HepG2 (cell line): Measurements from ENCODE around the gene MRPL39. TPM values are rescaled to one million over a fixed set of nuclear protein-coding genes. Genes with fewer than 3 reads are reported as not detected.

Source experiments
- ATAC-seq: fragments of 200-7000 bp; cut with Tn5 transposase; 3 replicates; pipeline ENCODE4 v1.9.1; 2020; ENCODE audit warnings: mild to moderate bottlenecking, moderate library complexity
- BruUV-seq: library from RNA; stranded (reverse); fragments of 400-500 nt; replicated peaks from 2 replicates; lab custom pipeline; 2021; lab: Mats Ljungman, UMichigan
- CTCF ChIA-PET: fragments of 300-600 bp; formaldehyde crosslinking; extraction: SDS; loops from one replicate; lab custom pipeline; 2021; ENCODE audit warnings: low total read pairs, inconsistent platforms, low intra/inter-chr PET ratio; lab: Yijun Ruan, JAX
- POLR2A ChIA-PET: fragments of 350-600 bp; sonication (Branson Sonifier 250); formaldehyde crosslinking; loops from one replicate; lab custom pipeline; 2020; ENCODE audit warnings: antibody characterized with exemption, inconsistent platforms; lab: Yijun Ruan, JAX
- DNase-seq: peaks from one replicate; pipeline ENCODE4 v3.0.0-alpha.2; 2015; ENCODE audit warnings: low spot score
- FAIRE-seq: peaks from 3 replicates; lab custom pipeline; 2011; peaks lifted over from hg19 to GRCh38; lab: Jason Lieb, UNC
- H2AFZ ChIP-seq: one replicate; pipeline ENCODE4 v1.6.1; 2011; ENCODE audit warnings: low read length, inconsistent platforms
- H3K27ac ChIP-seq: fragments of 300-600 bp; 3 replicates; pipeline ENCODE4 v1.8.0; 2011; ENCODE audit warnings: mixed run types, mild to moderate bottlenecking, mixed read lengths, low read length, inconsistent platforms; ENCODE audit not compliant: insufficient read depth; ENCODE audit errors: extremely low read length
- H3K27me3 ChIP-seq, 2 experiments: fragments of 200-600 bp in 1 of 2; 2 replicates in 1 of 2; 3 replicates in 1 of 2; pipeline versions ENCODE4 v1.6.0 to v1.8.0; 2011; ENCODE audit warnings: low read length in 2 of 2, mild to moderate bottlenecking in 2 of 2, moderate library complexity in 2 of 2, inconsistent platforms in 1 of 2; ENCODE audit not compliant: insufficient read depth in 2 of 2, control insufficient read depth in 1 of 2
- H3K36me3 ChIP-seq, 2 experiments: fragments of 200-600 bp in 1 of 2; replicated peaks in 1 of 2; 2 replicates in 1 of 2; 3 replicates in 1 of 2; pipeline versions ENCODE4 v1.5.1 to v1.8.0; 2011; ENCODE audit warnings: low read length in 2 of 2, inconsistent platforms in 1 of 2; ENCODE audit not compliant: insufficient read depth in 2 of 2, control insufficient read depth in 1 of 2
- H3K4me1 ChIP-seq: 2 replicates; pipeline ENCODE4 v1.5.1; 2012; ENCODE audit warnings: low read length, inconsistent platforms; ENCODE audit not compliant: insufficient read depth
- H3K4me2 ChIP-seq: 2 replicates; pipeline ENCODE4 v1.6.0; 2011; ENCODE audit warnings: low read depth, low read length, inconsistent platforms
- H3K4me3 ChIP-seq, 3 experiments: fragments of 200-600 bp in 1 of 3; sonication (generic), shearing (Covaris generic) in 1 of 3; replicated peaks in 1 of 3; 2 replicates each; pipeline ENCODE4 v1.5.1; 2011 to 2016; ENCODE audit warnings: low read length in 3 of 3, inconsistent platforms in 2 of 3, low read depth in 2 of 3, mild to moderate bottlenecking in 2 of 3, control low read depth in 1 of 3, mixed read lengths in 1 of 3; ENCODE audit not compliant: insufficient read depth in 1 of 3
- H3K79me2 ChIP-seq: one replicate; pipeline ENCODE4 v1.6.1; 2011; ENCODE audit warnings: low read length, inconsistent platforms; ENCODE audit not compliant: insufficient read depth
- H3K9ac ChIP-seq: 2 replicates; pipeline ENCODE4 v1.6.0; 2011; ENCODE audit warnings: mild to moderate bottlenecking, low read depth, low read length, inconsistent platforms; ENCODE audit not compliant: insufficient read depth
- H3K9me3 ChIP-seq: 2 replicates; pipeline ENCODE4 v1.5.1; 2012; ENCODE audit warnings: mild to moderate bottlenecking, low read length
- H4K20me1 ChIP-seq: 2 replicates; pipeline ENCODE4 v1.6.0; 2011; ENCODE audit warnings: inconsistent platforms, mild to moderate bottlenecking, low read length, moderate library complexity; ENCODE audit not compliant: insufficient read depth
- BRCA1 ChIP-seq: sonication (generic); formaldehyde crosslinking; IDR thresholded peaks from 2 replicates; pipeline ENCODE4 v1.4.0; 2020; ENCODE audit warnings: missing genetic modification reagents
- DNMT1 ChIP-seq: sonication (generic); formaldehyde crosslinking; IDR thresholded peaks from 2 replicates; pipeline ENCODE4 v1.5.1; 2020; ENCODE audit warnings: mild to moderate bottlenecking, missing genetic modification reagents
- FOXK1 ChIP-seq: sonication (generic); formaldehyde crosslinking; IDR thresholded peaks from 2 replicates; pipeline ENCODE4 v1.4.0; 2020; ENCODE audit warnings: low read depth, missing genetic modification reagents, borderline replicate concordance
- HOXD1 ChIP-seq: sonication (generic); formaldehyde crosslinking; IDR thresholded peaks from 2 replicates; pipeline ENCODE4 v1.5.0; 2020; ENCODE audit warnings: missing genetic modification reagents
- NFKB2 ChIP-seq: sonication (generic); formaldehyde crosslinking; IDR thresholded peaks from 2 replicates; pipeline ENCODE4 v1.4.0; 2020; ENCODE audit warnings: missing genetic modification reagents, borderline replicate concordance
- SATB2 ChIP-seq: sonication (generic); formaldehyde crosslinking; IDR thresholded peaks from 2 replicates; pipeline ENCODE4 v1.5.0; 2020; ENCODE audit warnings: missing genetic modification reagents
- WGBS: methylation state at CpG from one replicate; pipeline ENCODE4 v1.1.6; 2017; ENCODE audit warnings: low lambda C conversion rate; 5-methylcytosine and 5-hydroxymethylcytosine counted together
- in situ Hi-C: cut with HindIII; loops from 2 replicates; pipeline ENCODE4 v1.10.0; 2017; ENCODE audit warnings: low pct_unique_long_range_greater_than_20kb; ENCODE audit not compliant: extremely low pct_ligation_motif_present
- intact Hi-C: fragments of 100-400 bp; cut with micrococcal nuclease; formaldehyde crosslinking; loops from one replicate; pipeline ENCODE4 v1.10.0; 2022; ENCODE audit not compliant: unreplicated experiment
- polyA plus RNA-seq, 8 experiments: library from polyadenylated mRNA; depleted of rRNA in 3 of 8; stranded (reverse) in 7 of 8; unstranded in 1 of 8; fragments of >200 nt; fragmentation: Illumina TruSeq in 4 of 8; extraction: Trizol in 4 of 8; gene quantifications; 2 replicates each; pipeline versions ENCODE4 v1.2.1 to v1.2.3, GENCODE V29; 2011 to 2016; ENCODE audit warnings: low read depth in 4 of 8, missing spikeins in 1 of 8, mixed read lengths in 1 of 8; ENCODE audit not compliant: insufficient read depth in 1 of 8
- total RNA-seq, 5 experiments: library from RNA; depleted of rRNA; stranded (reverse); fragments of >200 nt; fragmentation: Illumina TruSeq; extraction: Trizol; gene quantifications; 2 replicates each; pipeline ENCODE4 v1.2.3, GENCODE V29; 2016; ENCODE audit warnings: low read depth in 1 of 5
- TF ChIP-seq, protein P1 (sequence below): sonication (generic); formaldehyde crosslinking; IDR thresholded peaks from 2 replicates; pipeline ENCODE4 v1.5.1; 2020; ENCODE audit warnings: mild to moderate bottlenecking, moderate library complexity, missing genetic modification reagents
- TF ChIP-seq, protein P2 (sequence below): sonication (generic); formaldehyde crosslinking; IDR thresholded peaks from 2 replicates; pipeline ENCODE4 v1.4.0; 2020; ENCODE audit warnings: missing genetic modification reagents

Gene MRPL39
- total and polyA plus RNA-seq, 2 of the 13 experiments (the other 11 are each of a cell fraction or from before 2014, with no cell fraction given): 29.1 to 91.2 TPM

DNA sequence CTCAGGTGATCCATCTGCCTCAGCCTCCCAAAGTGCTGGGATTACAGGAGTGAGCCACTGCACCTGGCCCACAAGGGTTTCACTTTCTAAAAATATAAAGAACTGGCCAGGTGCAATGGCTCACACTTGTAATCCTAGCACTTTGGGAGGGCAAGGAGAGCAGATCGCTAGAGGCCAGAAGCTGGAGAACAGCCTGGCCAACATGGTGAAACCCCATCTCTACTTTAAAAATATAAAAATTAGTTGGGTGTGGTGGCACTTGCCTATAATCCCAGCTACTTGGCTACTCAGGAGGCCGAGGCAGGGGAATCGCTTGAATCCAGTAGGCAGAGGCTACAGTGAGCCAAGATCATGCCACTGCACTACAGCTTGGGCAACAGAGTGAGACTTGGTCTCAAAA is 25.7 kb downstream of the MRPL39 start:
- Histone ChIP-seq H3K9ac (no peak overlapping the region), H2AFZ (no peak overlapping the region), H3K27ac (no peak overlapping the region), H3K36me3 (peaks cover 5 to 11% of the 10 kb centered on the region in 2 experiments; a peak in 3 of 5 replicates), H3K9me3 (no peaks in the 10 kb centered on the region), H4K20me1 (no peaks in the 10 kb centered on the region), H3K4me1 (no peaks in the 10 kb centered on the region), H3K4me3 (no peak overlapping the region), H3K79me2 (no peaks in the 10 kb centered on the region), H3K27me3 (no peaks in the 10 kb centered on the region), H3K4me2 (no peak overlapping the region)
- CTCF ChIA-PET: no interaction called here
- intact Hi-C loops (no loop called here), in situ Hi-C loops (no loop called here)
- WGBS: 100% methylated on average over 3 of the region's 3 CpGs
- POLR2A ChIA-PET: no interaction called here
- DNase-seq (no peak), FAIRE-seq (no peak), ATAC-seq (no peak)
- BruUV-seq: no TSS peak
- TF ChIP-seq, protein P1, sequence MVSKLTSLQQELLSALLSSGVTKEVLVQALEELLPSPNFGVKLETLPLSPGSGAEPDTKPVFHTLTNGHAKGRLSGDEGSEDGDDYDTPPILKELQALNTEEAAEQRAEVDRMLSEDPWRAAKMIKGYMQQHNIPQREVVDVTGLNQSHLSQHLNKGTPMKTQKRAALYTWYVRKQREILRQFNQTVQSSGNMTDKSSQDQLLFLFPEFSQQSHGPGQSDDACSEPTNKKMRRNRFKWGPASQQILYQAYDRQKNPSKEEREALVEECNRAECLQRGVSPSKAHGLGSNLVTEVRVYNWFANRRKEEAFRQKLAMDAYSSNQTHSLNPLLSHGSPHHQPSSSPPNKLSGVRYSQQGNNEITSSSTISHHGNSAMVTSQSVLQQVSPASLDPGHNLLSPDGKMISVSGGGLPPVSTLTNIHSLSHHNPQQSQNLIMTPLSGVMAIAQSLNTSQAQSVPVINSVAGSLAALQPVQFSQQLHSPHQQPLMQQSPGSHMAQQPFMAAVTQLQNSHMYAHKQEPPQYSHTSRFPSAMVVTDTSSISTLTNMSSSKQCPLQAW (CRISPR knock-in tag): no peak
- TF ChIP-seq HOXD1 (CRISPR knock-in tag) (no peak), NFKB2 (CRISPR knock-in tag) (no peak), FOXK1 (no peak), BRCA1 (no peak), SATB2 (CRISPR knock-in tag) (no peak), DNMT1 (CRISPR knock-in tag) (no peak)
- TF ChIP-seq, protein P2, sequence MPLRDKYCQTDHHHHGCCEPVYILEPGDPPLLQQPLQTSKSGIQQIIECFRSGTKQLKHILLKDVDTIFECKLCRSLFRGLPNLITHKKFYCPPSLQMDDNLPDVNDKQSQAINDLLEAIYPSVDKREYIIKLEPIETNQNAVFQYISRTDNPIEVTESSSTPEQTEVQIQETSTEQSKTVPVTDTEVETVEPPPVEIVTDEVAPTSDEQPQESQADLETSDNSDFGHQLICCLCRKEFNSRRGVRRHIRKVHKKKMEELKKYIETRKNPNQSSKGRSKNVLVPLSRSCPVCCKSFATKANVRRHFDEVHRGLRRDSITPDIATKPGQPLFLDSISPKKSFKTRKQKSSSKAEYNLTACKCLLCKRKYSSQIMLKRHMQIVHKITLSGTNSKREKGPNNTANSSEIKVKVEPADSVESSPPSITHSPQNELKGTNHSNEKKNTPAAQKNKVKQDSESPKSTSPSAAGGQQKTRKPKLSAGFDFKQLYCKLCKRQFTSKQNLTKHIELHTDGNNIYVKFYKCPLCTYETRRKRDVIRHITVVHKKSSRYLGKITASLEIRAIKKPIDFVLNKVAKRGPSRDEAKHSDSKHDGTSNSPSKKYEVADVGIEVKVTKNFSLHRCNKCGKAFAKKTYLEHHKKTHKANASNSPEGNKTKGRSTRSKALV (CRISPR knock-in tag): no peak
